Measurements from ENCODE around the gene SASH1.

The SASH1 gene

GRCh38 chr6:148441454-148441911, 98.8 kb downstream of the SASH1 start:
- H3K36me3 ChIP-seq (ENCODE audit: insufficient read depth, low read length): peaks cover 2% of the 10 kb centered on the region
- no peaks in the 10 kb centered on the region for H3K27me3 ChIP-seq (ENCODE audit: insufficient read depth, low read length)

GRCh38 chr6:148443798-148444560, 101.3 kb downstream of the SASH1 start:
- Histone ChIP-seq H2AFZ (ENCODE audit: low read depth, low read length) (no peak overlapping the region), H3K4me3 (ENCODE audit: low read length) (no peak overlapping the region), H3K27me3 (ENCODE audit: insufficient read depth, low read length) (no peaks in the 10 kb centered on the region), H3K4me1 (ENCODE audit: insufficient read depth, low read length) (peaks cover 15% of the 10 kb centered on the region), H3K9me3 (ENCODE audit: low read length) (no peaks in the 10 kb centered on the region), H3K36me3 (ENCODE audit: insufficient read depth, low read length) (peaks cover 2% of the 10 kb centered on the region)

More at GRCh38 chr6:148441454-148441911, 98.8 kb downstream of the SASH1 start:
- Histone ChIP-seq H2AFZ (ENCODE audit: low read depth, low read length) (no peak overlapping the region), H3K4me3 (ENCODE audit: low read length) (no peak overlapping the region), H3K4me1 (ENCODE audit: insufficient read depth, low read length) (peaks cover 15% of the 10 kb centered on the region), H3K9me3 (ENCODE audit: low read length) (no peaks in the 10 kb centered on the region)

- H2AFZ ChIP-seq (ENCODE audit: low read depth, low read length): no peak overlapping the region
- H3K27me3 ChIP-seq (ENCODE audit: insufficient read depth, low read length): no peaks in the 10 kb centered on the region
These were observed 102.5 kb downstream of the SASH1 start for GRCh38 chr6:148445116-148445515.

GRCh38 chr6:148445620-148446019, 103.0 kb downstream of the SASH1 start:
- peaks cover 15% of the 10 kb centered on the region for H3K4me1 ChIP-seq (ENCODE audit: insufficient read depth, low read length)

More at GRCh38 chr6:148445116-148445515, 102.5 kb downstream of the SASH1 start:
- Histone ChIP-seq H3K4me3 (ENCODE audit: low read length) (no peak overlapping the region), H3K4me1 (ENCODE audit: insufficient read depth, low read length) (peaks cover 15% of the 10 kb centered on the region), H3K36me3 (ENCODE audit: insufficient read depth, low read length) (peaks cover 2% of the 10 kb centered on the region), H3K9me3 (ENCODE audit: low read length) (peaks cover 1% of the 10 kb centered on the region)

GRCh38 chr6:148446681-148447080, 104.0 kb downstream of the SASH1 start:
- H3K4me3 ChIP-seq (ENCODE audit: low read length): no peak overlapping the region
- peaks cover 15% of the 10 kb centered on the region for H3K4me1 ChIP-seq (ENCODE audit: insufficient read depth, low read length)
- H3K27me3 ChIP-seq (ENCODE audit: insufficient read depth, low read length): no peaks in the 10 kb centered on the region
- H3K9me3 ChIP-seq (ENCODE audit: low read length): peaks cover 1% of the 10 kb centered on the region
- no peak overlapping the region for H2AFZ ChIP-seq (ENCODE audit: low read depth, low read length)
- H3K36me3 ChIP-seq (ENCODE audit: insufficient read depth, low read length): peaks cover 2% of the 10 kb centered on the region

More at GRCh38 chr6:148445620-148446019, 103.0 kb downstream of the SASH1 start:
- Histone ChIP-seq H3K9me3 (ENCODE audit: low read length) (peaks cover 1% of the 10 kb centered on the region), H3K4me3 (ENCODE audit: low read length) (no peak overlapping the region), H3K36me3 (ENCODE audit: insufficient read depth, low read length) (peaks cover 2% of the 10 kb centered on the region), H2AFZ (ENCODE audit: low read depth, low read length) (no peak overlapping the region), H3K27me3 (ENCODE audit: insufficient read depth, low read length) (no peaks in the 10 kb centered on the region)

GRCh38 chr6:148447521-148448230, 105.0 kb downstream of the SASH1 start:
- Histone ChIP-seq H3K27me3 (ENCODE audit: insufficient read depth, low read length) (no peaks in the 10 kb centered on the region), H3K4me3 (ENCODE audit: low read length) (no peak overlapping the region), H3K36me3 (ENCODE audit: insufficient read depth, low read length) (no peaks in the 10 kb centered on the region), H2AFZ (ENCODE audit: low read depth, low read length) (no peak overlapping the region), H3K9me3 (ENCODE audit: low read length) (peaks cover 1% of the 10 kb centered on the region), H3K4me1 (ENCODE audit: insufficient read depth, low read length) (peaks cover 15% of the 10 kb centered on the region)

GRCh38 chr6:148448369-148449012, 105.9 kb downstream of the SASH1 start:
- no peaks in the 10 kb centered on the region for H3K36me3 ChIP-seq (ENCODE audit: insufficient read depth, low read length)
- H3K4me3 ChIP-seq (ENCODE audit: low read length): no peak overlapping the region
- H3K27me3 ChIP-seq (ENCODE audit: insufficient read depth, low read length): no peaks in the 10 kb centered on the region
- H2AFZ ChIP-seq (ENCODE audit: low read depth, low read length): no peak overlapping the region
- peaks cover 1% of the 10 kb centered on the region for H3K9me3 ChIP-seq (ENCODE audit: low read length)
- H3K4me1 ChIP-seq (ENCODE audit: insufficient read depth, low read length): peaks cover 13% of the 10 kb centered on the region

GRCh38 chr6:148450866-148451265, 108.2 kb downstream of the SASH1 start:
- H3K9me3 ChIP-seq (ENCODE audit: low read length): peaks cover 1% of the 10 kb centered on the region
- H3K27me3 ChIP-seq (ENCODE audit: insufficient read depth, low read length): no peaks in the 10 kb centered on the region
- H3K4me3 ChIP-seq (ENCODE audit: low read length): no peak overlapping the region
- peaks cover 16% of the 10 kb centered on the region for H3K4me1 ChIP-seq (ENCODE audit: insufficient read depth, low read length)
- no peak overlapping the region for H2AFZ ChIP-seq (ENCODE audit: low read depth, low read length)
- H3K36me3 ChIP-seq (ENCODE audit: insufficient read depth, low read length): no peaks in the 10 kb centered on the region

GRCh38 chr6:148451690-148452089, 109.1 kb downstream of the SASH1 start:
- H3K4me1 ChIP-seq (ENCODE audit: insufficient read depth, low read length): peaks cover 21% of the 10 kb centered on the region
- no peaks in the 10 kb centered on the region for H3K36me3 ChIP-seq (ENCODE audit: insufficient read depth, low read length)
- peaks cover 1% of the 10 kb centered on the region for H3K9me3 ChIP-seq (ENCODE audit: low read length)
- no peak overlapping the region for H3K4me3 ChIP-seq (ENCODE audit: low read length)
- H2AFZ ChIP-seq (ENCODE audit: low read depth, low read length): no peak overlapping the region
- H3K27me3 ChIP-seq (ENCODE audit: insufficient read depth, low read length): no peaks in the 10 kb centered on the region

GRCh38 chr6:148452876-148453275, 110.2 kb downstream of the SASH1 start:
- H2AFZ ChIP-seq (ENCODE audit: low read depth, low read length): no peak overlapping the region
- H3K9me3 ChIP-seq (ENCODE audit: low read length): peaks cover 1% of the 10 kb centered on the region
- no peaks in the 10 kb centered on the region for H3K27me3 ChIP-seq (ENCODE audit: insufficient read depth, low read length)
- no peak overlapping the region for H3K4me3 ChIP-seq (ENCODE audit: low read length)
- no peaks in the 10 kb centered on the region for H3K36me3 ChIP-seq (ENCODE audit: insufficient read depth, low read length)
- H3K4me1 ChIP-seq (ENCODE audit: insufficient read depth, low read length): peaks cover 21% of the 10 kb centered on the region

GRCh38 chr6:148453906-148454305, 111.3 kb downstream of the SASH1 start:
- Histone ChIP-seq H2AFZ (ENCODE audit: low read depth, low read length) (no peak overlapping the region), H3K4me1 (ENCODE audit: insufficient read depth, low read length) (peaks cover 21% of the 10 kb centered on the region), H3K4me3 (ENCODE audit: low read length) (no peak overlapping the region), H3K9me3 (ENCODE audit: low read length) (peaks cover 1% of the 10 kb centered on the region), H3K27me3 (ENCODE audit: insufficient read depth, low read length) (no peaks in the 10 kb centered on the region), H3K36me3 (ENCODE audit: insufficient read depth, low read length) (no peaks in the 10 kb centered on the region)

- H3K4me3 ChIP-seq (ENCODE audit: low read length): no peak overlapping the region
- no peaks in the 10 kb centered on the region for H3K27me3 ChIP-seq (ENCODE audit: insufficient read depth, low read length)
- no peak overlapping the region for H2AFZ ChIP-seq (ENCODE audit: low read depth, low read length)
- peaks cover 21% of the 10 kb centered on the region for H3K4me1 ChIP-seq (ENCODE audit: insufficient read depth, low read length)
- no peaks in the 10 kb centered on the region for H3K9me3 ChIP-seq (ENCODE audit: low read length)
- H3K36me3 ChIP-seq (ENCODE audit: insufficient read depth, low read length): no peaks in the 10 kb centered on the region
These were observed 112.6 kb downstream of the SASH1 start for GRCh38 chr6:148455225-148455624.
